ENCODE data around the gene OVCH1.
A peak's percentile ranks its signal among the peaks of the same experiment; 100 is the strongest.

The OVCH1 gene, protein sequence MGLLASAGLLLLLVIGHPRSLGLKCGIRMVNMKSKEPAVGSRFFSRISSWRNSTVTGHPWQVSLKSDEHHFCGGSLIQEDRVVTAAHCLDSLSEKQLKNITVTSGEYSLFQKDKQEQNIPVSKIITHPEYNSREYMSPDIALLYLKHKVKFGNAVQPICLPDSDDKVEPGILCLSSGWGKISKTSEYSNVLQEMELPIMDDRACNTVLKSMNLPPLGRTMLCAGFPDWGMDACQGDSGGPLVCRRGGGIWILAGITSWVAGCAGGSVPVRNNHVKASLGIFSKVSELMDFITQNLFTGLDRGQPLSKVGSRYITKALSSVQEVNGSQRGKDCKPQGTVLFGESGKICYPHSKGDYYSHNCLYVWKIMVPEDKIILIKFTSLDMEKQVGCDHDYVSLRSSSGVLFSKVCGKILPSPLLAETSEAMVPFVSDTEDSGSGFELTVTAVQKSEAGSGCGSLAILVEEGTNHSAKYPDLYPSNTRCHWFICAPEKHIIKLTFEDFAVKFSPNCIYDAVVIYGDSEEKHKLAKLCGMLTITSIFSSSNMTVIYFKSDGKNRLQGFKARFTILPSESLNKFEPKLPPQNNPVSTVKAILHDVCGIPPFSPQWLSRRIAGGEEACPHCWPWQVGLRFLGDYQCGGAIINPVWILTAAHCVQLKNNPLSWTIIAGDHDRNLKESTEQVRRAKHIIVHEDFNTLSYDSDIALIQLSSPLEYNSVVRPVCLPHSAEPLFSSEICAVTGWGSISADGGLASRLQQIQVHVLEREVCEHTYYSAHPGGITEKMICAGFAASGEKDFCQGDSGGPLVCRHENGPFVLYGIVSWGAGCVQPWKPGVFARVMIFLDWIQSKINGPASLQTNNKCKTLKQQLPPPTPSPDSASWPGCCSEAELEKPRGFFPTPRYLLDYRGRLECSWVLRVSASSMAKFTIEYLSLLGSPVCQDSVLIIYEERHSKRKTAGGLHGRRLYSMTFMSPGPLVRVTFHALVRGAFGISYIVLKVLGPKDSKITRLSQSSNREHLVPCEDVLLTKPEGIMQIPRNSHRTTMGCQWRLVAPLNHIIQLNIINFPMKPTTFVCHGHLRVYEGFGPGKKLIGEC

DNA sequence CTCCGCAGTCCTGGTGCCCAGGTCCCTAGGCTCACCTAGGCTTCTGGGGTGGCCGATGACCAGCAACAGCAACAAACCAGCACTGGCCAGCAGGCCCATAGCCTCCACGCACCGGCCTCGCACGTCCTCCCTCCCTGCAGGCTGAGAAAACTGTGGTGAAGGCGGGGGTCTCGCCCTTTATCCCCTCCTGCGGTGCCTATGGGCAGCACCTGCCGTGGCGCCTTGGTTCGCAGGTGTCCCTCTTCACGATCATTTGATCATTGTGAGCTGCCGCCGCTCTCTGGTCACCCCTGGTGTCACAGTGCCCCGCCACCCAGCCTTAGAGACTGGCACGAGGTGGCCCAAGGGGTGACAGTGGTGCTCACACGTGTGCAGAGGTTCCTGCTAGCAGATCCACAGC lies at the start of gene OVCH1:
OVCH1 (minus strand) TSS at position 99 of the 400 bp plus-strand sequence; CDS start at position 99, 0 bp downstream.
- FAIRE-seq = no peak

DNA sequence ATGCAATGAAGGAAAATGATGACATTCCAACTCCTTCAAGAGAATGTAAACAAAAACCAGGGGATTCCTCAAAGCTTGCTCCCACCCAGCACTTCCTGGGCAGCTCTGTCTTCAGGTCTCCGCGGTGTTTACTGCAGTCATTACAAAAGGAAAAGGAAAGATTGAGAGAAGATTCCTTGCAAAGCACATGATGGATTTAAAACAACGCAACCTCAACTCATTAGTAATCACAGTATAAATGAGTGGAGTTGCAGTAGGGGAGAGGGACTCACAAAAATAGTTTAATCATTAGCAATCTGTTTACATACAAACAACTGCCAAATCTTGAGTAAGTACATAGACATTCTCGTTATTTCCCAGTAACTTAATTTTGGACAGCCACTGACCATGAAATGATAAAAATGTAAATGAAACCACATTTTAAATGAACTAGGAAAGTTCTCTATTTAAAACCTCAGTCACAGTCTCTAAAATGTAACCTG lies 49.7 kb upstream of the OVCH1 start:
- FAIRE-seq = no peak

DNA sequence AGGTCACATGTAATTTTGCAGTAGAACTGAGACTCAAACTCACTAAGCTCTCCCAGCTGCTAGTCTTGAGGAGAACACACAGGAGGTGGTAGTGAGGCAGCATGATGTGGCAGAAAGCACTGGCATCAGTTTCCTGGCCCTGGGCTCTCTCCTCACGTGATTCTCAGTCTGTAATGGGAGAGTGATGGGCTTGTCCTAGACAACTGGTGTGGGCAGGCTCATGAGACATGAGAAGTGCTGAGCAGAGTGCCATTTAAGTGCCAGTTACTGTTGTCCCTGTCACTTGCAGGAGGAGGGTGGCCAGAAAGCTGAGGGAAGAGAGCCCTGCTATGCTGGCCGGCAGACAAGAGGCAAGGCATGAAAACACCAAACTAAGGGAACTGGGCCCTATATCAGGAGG lies 48.5 kb upstream of the OVCH1 start:
- FAIRE-seq = no peak

DNA sequence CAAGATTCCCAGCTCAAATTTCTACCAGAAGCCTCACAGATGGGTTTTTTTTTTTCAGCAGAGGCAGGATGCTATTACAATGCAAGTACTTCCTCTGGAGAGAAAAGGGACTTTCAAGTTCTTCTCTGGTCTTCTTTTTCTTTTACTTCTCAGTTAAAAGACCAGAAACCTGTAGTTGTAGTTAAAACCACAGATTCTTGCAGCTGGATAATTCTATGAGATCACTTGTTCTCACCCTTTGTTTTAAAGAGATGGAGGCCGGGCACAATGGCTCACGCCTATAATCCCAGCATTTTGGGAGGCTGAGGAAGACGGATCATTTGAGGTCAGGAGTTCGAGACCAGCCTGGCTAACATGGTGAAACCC lies 47.6 kb upstream of the OVCH1 start:
- FAIRE-seq = no peak

DNA sequence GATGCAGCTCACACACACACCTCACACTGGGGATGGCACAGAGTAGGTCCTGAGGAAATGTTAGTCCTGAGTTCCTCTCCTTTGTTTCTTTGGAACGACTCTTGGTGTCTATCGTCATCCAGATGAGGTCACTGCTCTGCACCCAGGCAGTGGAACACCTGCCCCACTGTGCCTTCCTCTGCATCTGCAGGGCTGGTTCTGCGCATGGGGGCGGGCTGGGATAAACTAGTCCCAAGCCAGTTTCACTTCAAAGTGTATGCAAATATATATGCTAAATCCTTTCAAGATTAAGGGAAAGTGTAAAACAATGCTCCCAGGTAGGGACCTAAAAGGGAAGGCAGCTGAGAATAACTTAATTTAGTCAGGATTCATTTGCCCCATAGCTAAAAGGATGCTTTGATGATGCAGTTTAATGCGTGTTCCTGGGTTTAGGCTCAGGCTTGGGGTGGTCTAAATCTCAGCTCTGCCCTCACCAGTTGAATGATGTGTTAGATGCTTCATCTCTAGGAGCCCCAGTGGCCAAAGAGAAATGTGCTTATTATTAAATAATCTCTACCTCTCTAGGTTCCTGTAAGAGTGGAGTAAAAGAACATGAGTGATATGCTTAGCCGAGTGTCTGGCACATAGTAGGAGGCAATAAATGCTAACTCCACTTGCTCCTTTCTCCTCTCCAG lies 47.1 kb upstream of the OVCH1 start:
- no peak for FAIRE-seq

DNA sequence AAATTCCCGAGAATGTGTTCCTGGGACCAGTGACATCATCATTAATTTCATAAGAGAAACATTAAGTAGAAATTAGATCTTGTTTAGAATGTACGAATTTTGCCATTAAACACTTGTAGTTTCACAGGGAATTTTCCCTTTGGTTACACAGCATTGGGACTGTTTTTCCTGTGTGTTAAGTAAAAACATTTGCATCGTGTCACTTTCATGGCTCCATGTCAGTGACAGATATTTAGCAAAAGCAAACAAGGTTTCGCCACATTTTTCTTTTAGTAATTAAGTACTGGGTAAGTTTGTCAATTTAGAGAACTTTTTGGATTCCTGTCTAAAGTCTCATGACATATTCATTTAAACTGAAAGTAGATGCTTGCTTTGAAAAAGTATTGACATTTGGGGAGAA lies 45.5 kb upstream of the OVCH1 start:
- no peak for FAIRE-seq

DNA sequence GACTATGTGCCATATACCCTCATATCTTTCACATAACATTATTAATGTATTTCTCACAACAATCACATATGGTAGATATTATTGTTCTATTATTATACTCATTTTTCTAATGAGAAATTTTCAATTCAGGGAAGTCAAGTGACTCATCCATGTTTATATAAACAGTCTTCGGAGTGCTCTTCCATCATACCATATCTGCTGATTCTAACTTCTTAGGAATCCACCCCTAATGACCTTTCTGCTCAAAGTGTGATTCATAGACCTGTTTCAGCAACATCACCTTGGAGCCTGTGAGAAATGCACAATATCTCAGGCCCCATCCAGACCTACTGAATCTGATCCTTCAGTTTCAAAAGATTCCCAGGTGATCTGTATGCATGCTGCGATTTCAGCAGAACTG lies 39.8 kb upstream of the OVCH1 start:
- FAIRE-seq = no peak

DNA sequence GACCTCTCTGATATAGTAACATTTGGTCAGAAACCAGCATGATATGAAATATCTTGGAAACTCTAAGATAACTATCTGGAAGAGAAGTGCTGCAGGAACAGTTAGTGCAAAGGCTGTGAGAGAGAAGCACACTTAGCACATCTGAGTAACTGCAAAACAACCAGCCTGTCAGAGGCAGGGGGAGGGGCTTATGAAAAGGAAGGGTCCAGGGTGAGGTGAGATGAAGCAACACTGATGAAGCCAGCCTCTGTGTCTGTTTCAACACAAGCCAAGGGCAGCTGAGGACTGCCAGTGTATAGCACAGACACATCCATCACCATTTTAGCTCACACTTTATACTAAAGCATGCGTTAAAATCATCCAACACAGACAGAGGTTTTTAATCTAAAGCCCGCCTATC lies 37.4 kb upstream of the OVCH1 start:
- no peak for FAIRE-seq

DNA sequence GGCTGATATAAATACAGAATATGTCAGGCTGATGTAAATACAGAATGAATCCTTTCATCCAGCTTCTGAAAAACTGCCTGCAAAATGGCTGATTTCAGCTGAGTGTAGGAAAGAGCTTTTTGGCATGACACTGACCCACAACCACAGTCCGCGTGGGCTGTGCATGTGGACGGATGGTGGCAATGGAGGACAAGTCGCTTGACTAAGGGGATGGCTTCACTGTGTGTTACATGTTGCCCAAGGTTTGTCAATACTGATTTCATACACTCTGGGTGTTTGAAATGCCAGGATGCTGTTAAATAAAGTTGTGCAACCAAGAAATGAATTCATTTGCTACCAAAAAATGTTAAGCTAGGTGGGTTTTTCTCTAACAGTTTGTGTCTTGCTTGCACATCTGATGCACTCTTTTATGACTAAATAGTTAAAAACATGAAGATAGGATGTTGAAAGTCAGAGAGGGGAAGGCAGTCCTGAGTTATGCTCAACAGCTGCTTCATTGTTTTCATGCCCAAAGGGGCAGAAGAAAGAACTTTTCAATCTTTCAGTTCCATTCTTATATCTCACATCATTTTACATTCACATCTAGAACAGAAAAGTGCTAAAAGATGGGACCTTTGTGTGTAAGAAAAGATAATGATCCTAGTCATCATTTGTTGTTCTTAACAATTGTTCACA lies 36.5 kb upstream of the OVCH1 start:
- no peak for FAIRE-seq

DNA sequence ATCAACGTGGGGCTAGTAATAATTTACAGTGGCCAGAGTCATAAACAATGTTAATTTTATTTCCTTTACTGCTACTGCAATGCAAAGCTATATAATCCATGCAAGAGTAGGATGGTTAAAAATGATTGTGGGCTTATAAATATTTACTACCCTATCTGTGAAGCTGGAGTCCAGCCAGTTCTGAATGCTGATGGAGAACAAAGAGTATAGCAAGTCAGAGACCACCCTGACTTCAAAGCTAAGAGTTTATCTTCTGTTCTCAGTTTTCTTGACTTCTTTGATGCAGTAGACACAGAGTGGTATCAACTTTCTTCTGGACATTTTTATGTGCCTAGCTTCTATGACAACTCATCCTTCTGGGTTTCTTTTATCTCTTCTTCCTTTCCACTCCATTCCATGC lies 34.0 kb upstream of the OVCH1 start:
- FAIRE-seq = no peak

DNA sequence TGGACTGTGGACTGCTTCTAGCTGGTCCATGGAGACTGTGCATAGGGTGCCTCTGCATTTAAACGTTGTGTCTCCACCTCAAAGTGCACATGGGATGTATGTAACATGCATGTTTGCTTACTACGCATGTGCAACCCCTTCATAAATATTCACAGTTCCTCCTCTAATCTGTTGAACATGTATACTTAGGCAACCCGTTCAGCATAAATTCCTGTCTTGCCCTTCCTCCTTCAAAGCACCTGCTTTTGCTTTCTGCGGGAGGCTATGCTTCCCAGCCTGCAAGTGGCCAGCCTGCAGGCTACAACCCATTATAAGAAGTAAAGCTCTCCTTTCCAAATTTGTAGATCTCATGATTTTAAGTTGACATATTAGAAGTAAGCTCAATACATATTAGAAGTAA lies 33.0 kb upstream of the OVCH1 start:
- FAIRE-seq = no peak

DNA sequence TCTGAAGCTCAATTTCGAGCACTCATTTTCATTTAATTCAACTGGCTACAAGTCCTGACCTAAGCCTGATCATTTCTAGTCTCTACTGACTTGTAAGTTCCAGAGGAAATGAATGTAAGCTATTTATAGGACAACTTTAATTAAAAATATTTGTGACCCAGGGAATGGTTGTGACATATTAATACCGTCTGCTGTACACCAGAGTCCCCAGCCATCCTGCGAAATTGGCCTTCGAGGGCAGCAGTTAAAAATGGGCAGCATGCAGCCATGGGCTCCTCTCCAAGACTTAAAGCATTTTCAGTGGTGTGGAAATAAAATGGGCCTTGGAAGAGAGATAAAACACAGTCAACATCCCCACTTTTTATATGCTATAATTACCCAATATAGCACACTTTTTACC lies 30.7 kb upstream of the OVCH1 start:
- no peak for FAIRE-seq

DNA sequence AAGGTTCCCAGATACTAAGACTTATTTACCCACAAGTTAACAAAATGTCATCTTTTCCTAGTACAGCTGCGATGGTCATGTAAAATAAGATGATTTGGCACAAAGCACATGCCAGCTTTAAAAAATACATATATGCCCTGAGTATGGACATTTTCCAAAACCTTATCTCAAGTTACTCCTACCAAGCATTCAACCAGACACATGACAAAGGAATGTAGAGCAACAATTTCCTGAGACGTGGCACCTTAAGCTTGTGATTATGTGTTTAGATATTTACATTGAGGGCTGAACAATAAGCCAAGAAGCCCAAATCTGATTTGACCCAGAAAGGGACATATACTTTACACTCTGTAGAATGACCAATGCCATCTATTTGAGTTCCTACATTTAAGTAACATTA lies 24.5 kb upstream of the OVCH1 start:
- no peak for FAIRE-seq

DNA sequence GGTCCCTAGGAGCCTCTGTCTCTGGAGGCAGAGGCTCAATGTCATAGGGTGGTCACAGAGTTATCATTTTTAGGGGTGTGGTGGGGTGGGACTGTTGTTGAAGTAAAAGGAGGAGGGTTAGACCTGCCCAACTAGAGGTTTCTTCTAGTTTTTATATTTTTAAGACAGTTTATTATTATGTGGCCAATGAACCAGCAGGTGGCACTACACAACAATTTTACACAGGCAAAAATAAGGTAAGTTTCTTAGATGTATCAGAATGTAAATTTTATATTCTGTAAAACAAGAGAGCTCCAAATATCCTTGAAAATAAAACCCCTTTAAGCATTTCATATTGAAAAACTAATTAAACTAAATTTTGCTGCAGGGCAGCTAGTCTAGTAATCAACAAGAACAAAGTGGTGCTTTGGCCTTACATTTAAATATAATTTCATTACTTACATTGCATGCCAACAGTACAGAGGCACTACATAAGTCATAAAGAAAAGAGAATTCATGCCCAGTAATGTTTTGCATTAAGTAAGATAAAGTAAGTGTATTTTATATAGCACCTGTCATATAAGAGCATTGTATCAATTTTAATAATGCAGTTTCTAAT lies 22.2 kb upstream of the OVCH1 start:
- peak; percentile 93 for FAIRE-seq

DNA sequence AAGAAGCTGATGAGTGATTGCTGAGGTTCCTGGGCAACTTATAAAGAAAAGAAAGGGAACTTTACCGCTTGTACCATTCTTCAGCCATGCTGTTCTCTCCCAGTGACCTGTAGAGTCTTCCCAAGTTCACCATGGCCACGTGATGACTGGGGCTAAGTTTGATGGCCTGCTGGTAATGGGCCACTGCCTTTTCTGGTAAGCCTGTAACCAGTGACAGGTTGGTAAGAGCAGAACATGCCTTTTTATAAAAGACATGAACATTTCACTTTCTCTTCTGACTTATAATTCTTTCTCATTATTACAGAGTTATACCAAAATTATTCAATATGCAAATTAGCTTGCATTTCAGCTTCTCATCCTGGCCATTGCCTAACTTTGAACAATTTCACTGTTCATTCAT lies 20.9 kb upstream of the OVCH1 start:
- FAIRE-seq = no peak

DNA sequence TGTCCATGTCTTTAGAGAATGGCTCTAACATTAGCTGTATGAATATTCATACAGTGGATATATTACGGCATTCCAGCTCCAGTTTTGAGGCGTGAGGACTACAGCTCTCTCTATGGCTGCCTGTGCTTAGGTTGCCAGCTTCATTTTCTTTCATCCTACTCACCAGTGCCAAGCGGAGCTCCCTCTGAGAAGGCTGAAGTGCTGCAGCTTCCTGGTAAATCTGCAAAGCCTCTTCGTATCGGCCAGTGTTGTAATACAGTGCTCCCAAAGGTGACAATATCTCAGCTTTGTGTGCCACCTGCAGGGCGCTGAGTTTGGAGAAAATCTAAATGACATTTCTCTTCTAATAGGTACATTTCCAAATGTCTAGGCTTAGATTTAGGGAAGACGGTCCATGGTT lies 19.8 kb upstream of the OVCH1 start:
- FAIRE-seq = no peak

DNA sequence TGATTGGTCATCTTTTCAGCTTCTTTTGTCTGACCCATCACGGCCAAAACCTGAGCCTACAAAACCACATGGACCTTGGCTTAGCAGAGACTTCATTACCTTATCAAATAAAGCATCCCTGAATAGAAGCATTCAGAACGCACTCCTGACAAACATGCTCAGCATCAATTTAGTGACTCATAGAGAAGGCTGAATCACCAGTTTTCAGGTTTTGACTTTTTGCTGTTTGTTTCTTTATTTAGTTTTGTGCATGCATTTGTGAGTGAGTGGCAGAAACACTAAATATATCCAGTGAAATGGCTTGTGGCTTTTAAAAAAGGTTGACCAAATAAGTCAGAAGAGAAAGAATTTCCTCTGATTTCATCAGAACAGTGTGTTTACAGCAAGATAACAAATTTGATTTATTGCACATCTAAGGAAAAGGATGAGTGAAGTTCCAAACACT lies 19.0 kb upstream of the OVCH1 start:
- no peak for FAIRE-seq

DNA sequence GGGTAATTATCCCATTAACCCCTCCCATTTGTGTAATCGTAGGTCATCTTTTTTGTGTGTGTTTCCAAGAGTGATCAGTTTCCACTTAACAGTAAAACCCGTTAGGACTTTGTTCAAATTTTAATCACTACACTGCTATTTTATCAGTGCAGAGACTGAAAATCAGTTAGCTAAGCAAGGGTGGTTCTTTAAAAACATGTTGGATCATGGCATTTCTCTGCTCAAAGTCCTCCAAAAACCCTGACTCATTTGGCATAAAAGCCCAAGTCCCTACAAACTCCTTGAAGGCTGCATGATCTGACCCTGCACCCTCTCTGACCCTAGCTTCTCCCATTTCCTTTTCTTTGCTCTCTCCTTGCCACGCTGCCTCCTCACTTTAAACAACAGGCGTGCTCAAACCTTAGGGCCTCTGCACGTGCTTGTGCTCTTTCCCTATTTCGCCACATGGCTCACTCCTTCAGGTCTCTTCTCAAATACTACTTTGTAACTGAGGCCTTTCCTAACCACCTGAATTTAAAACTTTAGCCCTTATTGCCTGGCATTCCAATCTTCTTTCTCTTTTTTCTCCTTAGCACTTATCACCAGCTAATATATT lies 13.2 kb upstream of the OVCH1 start:
- no peak for FAIRE-seq

DNA sequence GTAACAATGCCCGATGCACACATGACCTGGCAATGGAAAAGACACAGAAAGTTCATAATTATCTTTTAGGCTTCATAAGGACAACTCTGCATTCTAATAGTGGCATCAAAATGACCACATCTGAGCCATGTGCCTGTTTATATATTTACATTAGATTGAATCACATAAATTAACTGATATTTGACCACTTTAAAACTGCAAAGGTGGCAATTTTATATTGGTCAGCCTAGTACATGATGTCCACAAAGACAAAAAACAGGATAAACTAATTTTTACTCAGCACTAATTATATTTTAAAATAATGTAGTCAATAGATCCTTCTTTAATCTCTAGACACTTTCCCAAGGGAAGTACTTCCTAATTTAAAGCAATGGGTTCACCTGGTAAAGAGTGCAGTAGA lies 12.0 kb upstream of the OVCH1 start:
- no peak for FAIRE-seq

DNA sequence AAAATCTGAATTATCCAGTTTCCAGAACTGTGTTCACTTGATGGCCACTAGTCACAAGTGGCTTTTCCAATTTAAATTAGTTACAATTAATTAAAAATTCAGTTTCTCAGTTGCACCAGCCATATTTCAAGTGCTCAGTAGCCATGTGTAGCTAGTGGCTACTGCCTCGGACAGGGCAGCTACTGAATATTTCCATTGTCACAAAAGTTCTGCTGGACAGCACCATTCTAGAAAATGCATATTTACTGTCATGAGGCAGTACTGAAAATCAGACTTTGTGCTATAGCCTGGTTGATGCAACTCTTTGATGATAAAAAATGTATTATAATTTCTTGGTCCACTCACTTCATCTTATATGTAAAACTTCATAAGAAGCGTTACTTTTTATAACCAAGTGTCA lies 11.5 kb upstream of the OVCH1 start:
- no peak for FAIRE-seq

DNA sequence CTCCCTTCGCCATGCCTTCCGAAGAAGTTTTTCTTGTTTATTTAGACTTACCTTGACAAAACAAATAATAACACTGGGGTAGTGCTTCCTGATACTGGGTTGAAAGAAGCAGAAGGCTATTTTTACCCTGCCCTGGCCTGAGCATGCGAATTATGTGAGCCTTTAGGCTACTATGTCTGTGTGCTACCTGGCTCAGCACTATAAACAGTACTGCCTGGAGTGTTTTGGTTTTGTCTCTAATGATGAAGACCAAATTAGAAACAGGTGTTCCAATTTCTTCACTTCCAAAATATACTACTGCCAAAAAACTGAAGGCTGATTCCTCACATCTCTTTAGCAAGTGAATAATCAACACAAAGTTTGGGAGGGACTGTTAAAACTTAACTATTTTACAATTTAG lies 7.6 kb upstream of the OVCH1 start:
- FAIRE-seq = no peak

DNA sequence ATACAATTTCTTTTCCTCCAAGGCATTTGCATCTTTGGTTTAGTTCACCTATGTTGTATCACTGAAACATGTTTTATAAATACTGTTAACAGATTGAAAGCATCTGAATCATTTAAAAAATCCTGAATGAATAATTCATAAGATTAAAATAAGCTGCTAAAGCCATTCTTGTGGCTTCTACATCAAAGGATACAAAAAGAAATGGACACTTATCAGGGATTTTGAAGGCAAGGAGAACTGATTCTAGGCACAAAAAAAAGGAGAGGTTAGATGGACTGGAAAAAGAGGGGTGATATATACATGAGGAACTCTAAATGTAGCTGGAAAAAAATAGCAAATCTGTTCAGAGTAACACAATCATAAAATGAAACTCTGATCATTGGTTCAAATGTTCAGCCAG lies 5.8 kb upstream of the OVCH1 start:
- FAIRE-seq = no peak
